K562 (cell line): ENCODE results near the gene OR4X1.

Experiments used
- ATF1 ChIP-seq, 2 experiments: fragments of 450-650 bp in 1 of 2; IDR thresholded peaks; 2 replicates each; pipeline ENCODE4 v1.6.1; 2016; ENCODE audit warnings: missing compliant biosample characterization in 1 of 2, missing genetic modification characterization in 1 of 2
- CHD4 ChIP-seq: fragments of 200-600 bp; sonication (generic); IDR thresholded peaks from 3 replicates; pipeline ENCODE4 v1.6.1; 2012; ENCODE audit warnings: low read depth, mild to moderate bottlenecking, mixed read lengths, low read length, inconsistent platforms; ENCODE audit not compliant: insufficient read depth, insufficient replicate concordance, poor library complexity, severe bottlenecking
- CTCF ChIP-seq, 3 experiments: IDR thresholded peaks in 2 of 3; conservative IDR thresholded peaks in 1 of 3; 2 replicates each; pipeline ENCODE4 v1.5.1; 2011 to 2012; ENCODE audit warnings: low read length in 3 of 3, mild to moderate bottlenecking in 3 of 3, control low read depth in 2 of 3, improper control_type of control experiment in 1 of 3, inconsistent platforms in 1 of 3, low read depth in 1 of 3, mixed read lengths in 1 of 3, moderate library complexity in 1 of 3; ENCODE audit not compliant: insufficient read depth in 2 of 3
- ELF1 ChIP-seq: fragments of 200-800 bp; sonication (Bioruptor generic); IDR thresholded peaks from 2 replicates; pipeline ENCODE4 v1.6.1; 2016; ENCODE audit warnings: missing genetic modification characterization, missing compliant biosample characterization
- GMEB1 ChIP-seq: fragments of 250-450 bp; sonication (Bioruptor Pico); IDR thresholded peaks from 2 replicates; pipeline ENCODE4 v1.4.0; 2020; ENCODE audit warnings: mild to moderate bottlenecking
- KAT2B ChIP-seq: IDR thresholded peaks from one replicate; pipeline ENCODE4 v1.6.1; 2012; ENCODE audit warnings: low read depth, mild to moderate bottlenecking, control low read depth, inconsistent platforms, low read length, moderate library complexity
- NFIX ChIP-seq: fragments of 250-450 bp; sonication (Bioruptor Pico); IDR thresholded peaks from 2 replicates; pipeline ENCODE4 v1.4.0; 2020; ENCODE audit warnings: low read depth, mild to moderate bottlenecking, moderate library complexity
- RBFOX2 ChIP-seq: fragments of 200-400 bp; formaldehyde crosslinking; IDR thresholded peaks from 2 replicates; pipeline ENCODE4 v1.6.1; 2017; ENCODE audit warnings: low read depth, mild to moderate bottlenecking, low read length, moderate library complexity
- SMC3 ChIP-seq: conservative IDR thresholded peaks from 2 replicates; pipeline ENCODE4 v1.6.1; 2011; ENCODE audit warnings: low read depth, low read length, improper control_type of control experiment; ENCODE audit not compliant: insufficient read depth
- TAF1 ChIP-seq: IDR thresholded peaks from 2 replicates; pipeline ENCODE4 v1.6.1; 2011; ENCODE audit warnings: mild to moderate bottlenecking, low read length, moderate library complexity; ENCODE audit not compliant: insufficient read depth, control insufficient read depth, severe bottlenecking; ENCODE audit errors: extremely low read depth
- THRAP3 ChIP-seq: fragments of 450-650 bp; IDR thresholded peaks from 2 replicates; pipeline ENCODE4 v1.6.1; 2016; ENCODE audit warnings: mild to moderate bottlenecking, inconsistent platforms, borderline replicate concordance
- ZBTB43 ChIP-seq: sonication (generic); formaldehyde crosslinking; IDR thresholded peaks from 2 replicates; pipeline ENCODE4 v1.8.0; 2023; ENCODE audit warnings: mild to moderate bottlenecking, missing genetic modification reagents

GRCh38 chr11:48270621-48271020 is 7.0 kb downstream of the OR4X1 start:
- no peak for TF ChIP-seq NFIX (CRISPR knock-in tag)
- TF ChIP-seq THRAP3 = no peak
- no peak for TF ChIP-seq CTCF (IDR thresholded peaks at IDR 0.05 in 2 of 3, conservative IDR thresholded peaks at IDR 0.05 in 1 of 3; ENCODE audit: insufficient read depth in 2 of 3, low read depth in 1 of 3, low read length in 3 of 3)
- TF ChIP-seq ATF1 (CRISPR knock-in tag; IDR thresholded peaks at IDR 0.05) = no peak
- no peak for TF ChIP-seq ATF1 (tag; IDR thresholded peaks at IDR 0.05)
- TF ChIP-seq KAT2B = no peak
- TF ChIP-seq ELF1 = no peak
- no peak for TF ChIP-seq ZBTB43
- no peak for TF ChIP-seq RBFOX2
- no peak for TF ChIP-seq CHD4
- no peak for TF ChIP-seq SMC3
- TF ChIP-seq GMEB1 = no peak
- no peak for TF ChIP-seq TAF1
